Keratinocyte (primary cell): ENCODE results near the gene TMEM30A.

Experiments used
- CTCF ChIP-seq, 3 experiments: IDR thresholded peaks in 1 of 3; conservative IDR thresholded peaks in 1 of 3; optimal IDR thresholded peaks in 1 of 3; 2 replicates in 2 of 3; 3 replicates in 1 of 3; pipeline versions ENCODE3 to v1.5.1; 2011; ENCODE audit warnings: low read length in 3 of 3, mild to moderate bottlenecking in 3 of 3, moderate library complexity in 2 of 3, control low read depth in 1 of 3, inconsistent platforms in 1 of 3; ENCODE audit not compliant: insufficient read depth in 2 of 3; ENCODE audit errors: extremely low read depth in 1 of 3
- EZH2 ChIP-seq: IDR thresholded peaks from one replicate; pipeline ENCODE4 v1.6.1; 2012; ENCODE audit warnings: inconsistent platforms, mild to moderate bottlenecking, low read length, moderate library complexity

- TF ChIP-seq CTCF (optimal IDR thresholded peaks at IDR 0.05 in 1 of 3, IDR thresholded peaks at IDR 0.05 in 1 of 3, conservative IDR thresholded peaks at IDR 0.05 in 1 of 3; ENCODE audit: extremely low read depth in 1 of 3, insufficient read depth in 2 of 3, low read length in 3 of 3) (no peak), EZH2 (no peak)
Measured at GRCh38 chr6:75203721-75204120, 80.9 kb downstream of the TMEM30A start.
